HFF-Myc (cell line): Measurements from ENCODE around the gene RNF114.
A peak's percentile ranks its signal among the peaks of the same experiment; 100 is the strongest.

Source experiments
- DNase-seq: peaks from one replicate; pipeline ENCODE4 v3.0.0-alpha.2; 2011; ENCODE audit warnings: low read depth; ENCODE audit errors: extremely low read depth
- H3K4me3 ChIP-seq: replicated peaks from 2 replicates; pipeline ENCODE4 v1.5.1; 2011; ENCODE audit warnings: low read depth, mild to moderate bottlenecking, control low read depth, low read length
- TF ChIP-seq, protein P1 (sequence below): IDR thresholded peaks from 2 replicates; pipeline ENCODE4 v1.5.1; 2012; ENCODE audit warnings: mild to moderate bottlenecking, low read depth, low read length, control low read depth; ENCODE audit errors: missing control alignments

RNF114 gene

DNA sequence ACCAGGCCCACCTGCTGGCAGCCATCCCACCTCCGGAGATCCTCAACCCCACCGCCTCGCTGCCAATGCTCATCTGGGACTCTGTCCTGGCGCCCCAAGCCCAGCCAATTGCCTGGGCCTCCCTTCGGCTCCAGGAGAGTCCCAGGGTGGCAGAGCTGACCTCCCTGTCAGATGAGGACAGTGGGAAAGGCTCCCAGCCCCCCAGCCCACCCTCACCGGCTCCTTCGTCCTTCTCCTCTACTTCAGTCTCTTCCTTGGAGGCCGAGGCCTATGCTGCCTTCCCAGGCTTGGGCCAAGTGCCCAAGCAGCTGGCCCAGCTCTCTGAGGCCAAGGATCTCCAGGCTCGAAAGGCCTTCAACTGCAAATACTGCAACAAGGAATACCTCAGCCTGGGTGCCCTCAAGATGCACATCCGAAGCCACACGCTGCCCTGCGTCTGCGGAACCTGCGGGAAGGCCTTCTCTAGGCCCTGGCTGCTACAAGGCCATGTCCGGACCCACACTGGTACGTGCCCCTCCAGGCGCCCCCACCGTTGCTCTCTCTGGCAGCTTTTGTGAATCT, 47.7 kb downstream of the RNF114 start:
- no peak for DNase-seq
- TF ChIP-seq, protein P1, sequence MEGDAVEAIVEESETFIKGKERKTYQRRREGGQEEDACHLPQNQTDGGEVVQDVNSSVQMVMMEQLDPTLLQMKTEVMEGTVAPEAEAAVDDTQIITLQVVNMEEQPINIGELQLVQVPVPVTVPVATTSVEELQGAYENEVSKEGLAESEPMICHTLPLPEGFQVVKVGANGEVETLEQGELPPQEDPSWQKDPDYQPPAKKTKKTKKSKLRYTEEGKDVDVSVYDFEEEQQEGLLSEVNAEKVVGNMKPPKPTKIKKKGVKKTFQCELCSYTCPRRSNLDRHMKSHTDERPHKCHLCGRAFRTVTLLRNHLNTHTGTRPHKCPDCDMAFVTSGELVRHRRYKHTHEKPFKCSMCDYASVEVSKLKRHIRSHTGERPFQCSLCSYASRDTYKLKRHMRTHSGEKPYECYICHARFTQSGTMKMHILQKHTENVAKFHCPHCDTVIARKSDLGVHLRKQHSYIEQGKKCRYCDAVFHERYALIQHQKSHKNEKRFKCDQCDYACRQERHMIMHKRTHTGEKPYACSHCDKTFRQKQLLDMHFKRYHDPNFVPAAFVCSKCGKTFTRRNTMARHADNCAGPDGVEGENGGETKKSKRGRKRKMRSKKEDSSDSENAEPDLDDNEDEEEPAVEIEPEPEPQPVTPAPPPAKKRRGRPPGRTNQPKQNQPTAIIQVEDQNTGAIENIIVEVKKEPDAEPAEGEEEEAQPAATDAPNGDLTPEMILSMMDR, result no peak
- peak overlapping the region; percentile 94 for H3K4me3 ChIP-seq

GRCh38 chr20:49984426-49985153, 48.4 kb downstream of the RNF114 start:
- TF ChIP-seq, protein P1, result no peak
- H3K4me3 ChIP-seq, result peak overlapping the region; percentile 94
- no peak for DNase-seq

DNA sequence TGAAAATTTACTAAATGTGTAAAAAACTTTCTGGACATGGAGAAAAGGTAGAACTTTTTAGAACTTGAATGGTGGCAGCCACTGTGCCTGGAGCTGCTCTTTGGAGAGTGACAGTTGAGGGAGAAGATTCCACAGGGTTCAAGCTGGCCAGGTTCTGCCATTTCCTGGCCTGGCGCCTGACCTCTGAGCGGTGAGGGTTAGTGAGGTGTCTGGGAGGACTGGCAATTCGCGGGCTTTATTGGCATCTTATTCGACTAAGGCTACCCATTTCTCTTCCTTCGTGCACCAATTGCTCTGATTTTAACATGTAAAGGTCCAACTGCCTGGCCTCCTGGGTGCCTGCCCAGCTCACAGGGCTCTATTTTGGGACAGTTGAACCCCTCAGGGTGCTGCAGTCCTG, 49.0 kb downstream of the RNF114 start:
- H3K4me3 ChIP-seq, result peak overlapping the region; percentile 94
- TF ChIP-seq, protein P1, result no peak
- DNase-seq, result no peak

GRCh38 chr20:49985617-49986016, 49.4 kb downstream of the RNF114 start:
- H3K4me3 ChIP-seq, result peak overlapping the region; percentile 94
- DNase-seq, result no peak
- TF ChIP-seq, protein P1, result no peak

DNA sequence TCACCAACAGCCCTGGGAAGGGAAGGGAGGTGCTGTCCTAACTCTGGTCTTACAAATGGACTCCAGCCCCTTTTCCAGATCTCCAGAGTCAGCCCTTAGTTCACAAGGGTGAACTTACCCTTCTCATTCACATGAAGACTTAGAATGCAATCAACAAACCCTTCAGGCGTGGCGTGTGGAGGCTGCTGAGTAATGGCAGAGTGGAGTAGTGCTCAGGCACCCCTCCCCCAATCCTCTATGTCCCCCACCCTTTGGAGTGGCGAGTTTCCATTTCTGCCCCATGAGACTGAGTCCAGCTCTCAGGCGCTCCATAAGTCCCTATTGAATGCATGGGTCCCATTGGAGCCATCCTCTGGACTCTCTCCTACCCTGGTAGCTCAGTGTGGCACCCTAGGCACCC, 49.9 kb downstream of the RNF114 start:
- H3K4me3 ChIP-seq, result peak overlapping the region; percentile 94
- TF ChIP-seq, protein P1, result no peak
- DNase-seq, result no peak

DNA sequence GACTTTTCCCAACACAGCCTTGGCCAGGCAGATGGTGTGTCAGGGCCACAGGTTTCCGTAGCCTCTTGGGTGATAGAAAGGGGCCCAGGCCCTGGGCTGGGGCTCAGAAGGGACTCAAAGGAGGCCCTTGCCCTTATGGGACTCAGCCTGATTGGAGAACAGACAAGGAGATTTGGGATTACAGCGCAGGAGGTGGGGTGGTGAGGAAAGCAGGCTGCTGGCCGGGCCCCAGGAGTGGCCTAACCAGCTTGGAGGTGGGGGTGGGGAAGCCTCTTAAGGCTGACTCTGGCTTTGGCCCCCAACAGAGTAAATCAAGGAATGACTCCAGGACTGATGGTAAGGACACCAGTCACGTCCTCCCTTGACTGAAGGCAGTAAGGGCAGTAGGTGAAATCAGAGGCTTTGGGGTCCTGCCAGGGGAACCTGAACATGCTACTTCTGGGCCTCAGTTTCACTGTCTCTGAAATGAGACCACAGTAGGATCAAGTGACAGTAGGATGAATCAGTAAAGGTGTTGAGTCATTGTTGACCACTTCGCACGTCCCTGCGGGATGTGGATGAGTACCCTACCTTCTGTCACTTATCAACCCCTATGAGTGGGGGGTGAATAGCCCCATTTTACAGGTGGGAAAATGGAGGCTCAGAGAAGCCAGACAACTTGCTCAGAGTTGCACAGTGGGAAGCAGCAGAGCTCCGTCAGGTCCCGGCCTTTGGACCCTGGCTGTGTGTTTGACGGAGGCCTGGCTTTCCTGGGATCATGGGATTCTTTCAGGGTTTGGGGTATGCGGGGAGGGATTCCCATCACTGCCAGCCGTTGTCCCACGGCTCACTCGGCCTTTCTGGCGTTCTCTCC, 51.0 kb downstream of the RNF114 start:
- TF ChIP-seq, protein P1, result no peak
- peak overlapping the region; percentile 94; the same call in 1 of the 2 replicates for H3K4me3 ChIP-seq
- DNase-seq, result no peak
